MM.1S (cell line): ENCODE data around the gene FOXJ3.

ENCODE experiments used
- DNase-seq: peaks from one replicate; pipeline ENCODE4 v3.0.0-alpha.2; 2015
- H2AFZ ChIP-seq: fragments of 300-600 bp; sonication (generic); 2 replicates; pipeline ENCODE4 v1.6.0; 2016; ENCODE audit warnings: antibody characterized with exemption, low read length
- H3F3A ChIP-seq: fragments of 300-600 bp; sonication (generic); 2 replicates; pipeline ENCODE4 v1.6.1; 2016; ENCODE audit warnings: mild to moderate bottlenecking, antibody characterized with exemption, low read length, moderate library complexity, mixed read lengths; ENCODE audit not compliant: insufficient read depth
- H3K27ac ChIP-seq: fragments of 300-600 bp; sonication (generic); 2 replicates; pipeline ENCODE4 v1.5.1; 2016; ENCODE audit warnings: mild to moderate bottlenecking, low read length
- H3K27me3 ChIP-seq: fragments of 300-600 bp; sonication (generic); replicated peaks from 2 replicates; pipeline ENCODE4 v1.6.0; 2016; ENCODE audit warnings: low read length; ENCODE audit not compliant: insufficient read depth
- H3K36me3 ChIP-seq: fragments of 300-600 bp; sonication (generic); replicated peaks from 2 replicates; pipeline ENCODE4 v1.6.1; 2016; ENCODE audit warnings: mild to moderate bottlenecking, low read length, mixed read lengths; ENCODE audit not compliant: insufficient read depth
- H3K4me1 ChIP-seq: fragments of 300-600 bp; sonication (generic); 2 replicates; pipeline ENCODE4 v1.6.1; 2016; ENCODE audit warnings: low read length, mixed read lengths
- H3K4me2 ChIP-seq: fragments of 300-600 bp; sonication (generic); 2 replicates; pipeline ENCODE4 v1.6.0; 2016; ENCODE audit warnings: low read depth, low read length
- H3K4me3 ChIP-seq: fragments of 300-600 bp; sonication (generic); 2 replicates; pipeline ENCODE4 v1.5.1; 2016; ENCODE audit warnings: low read length, mixed read lengths
- H3K79me2 ChIP-seq: fragments of 300-600 bp; sonication (generic); 2 replicates; pipeline ENCODE4 v1.6.1; 2016; ENCODE audit warnings: mixed run types, low read length, mixed read lengths
- H3K9ac ChIP-seq: fragments of 300-600 bp; sonication (generic); 2 replicates; pipeline ENCODE4 v1.6.1; 2016; ENCODE audit warnings: low read length, mixed read lengths
- H3K9me2 ChIP-seq: fragments of 300-600 bp; sonication (generic); replicated peaks from 2 replicates; pipeline ENCODE4 v1.6.1; 2016; ENCODE audit warnings: mild to moderate bottlenecking, low read length, mixed read lengths; ENCODE audit not compliant: insufficient read depth
- H3K9me3 ChIP-seq: fragments of 300-600 bp; sonication (generic); replicated peaks from 2 replicates; pipeline ENCODE4 v1.6.1; 2016; ENCODE audit warnings: mild to moderate bottlenecking, low read length, mixed read lengths; ENCODE audit not compliant: insufficient read depth
- H4K20me1 ChIP-seq: fragments of 300-600 bp; sonication (generic); 2 replicates; pipeline ENCODE4 v1.6.1; 2016; ENCODE audit warnings: mild to moderate bottlenecking, low read length, moderate library complexity, mixed read lengths; ENCODE audit not compliant: insufficient read depth
- CTCF ChIP-seq: fragments of 300-600 bp; sonication (generic); IDR thresholded peaks from 2 replicates; pipeline ENCODE4 v1.5.1; 2016; ENCODE audit warnings: antibody characterized with exemption, low read length, mixed read lengths
- EZH2 ChIP-seq: fragments of 300-600 bp; sonication (generic); optimal IDR thresholded peaks from 2 replicates; pipeline ENCODE3; 2017; ENCODE audit warnings: low read depth, mild to moderate bottlenecking, antibody characterized with exemption, low read length, mixed read lengths
- EZH2phosphoT487 ChIP-seq: fragments of 300-600 bp; sonication (generic); IDR thresholded peaks from 2 replicates; pipeline ENCODE4 v1.6.1; 2018; ENCODE audit warnings: antibody characterized with exemption, low read length

FOXJ3 gene

GRCh38 chr1:42171679-42172266 is 163.3 kb downstream of the FOXJ3 start:
- Histone ChIP-seq H3K4me1 (no peaks in the 10 kb centered on the region), H3K27ac (no peak overlapping the region), H2AFZ (no peak overlapping the region), H3K9me3 (no peaks in the 10 kb centered on the region), H3K27me3 (no peaks in the 10 kb centered on the region), H4K20me1 (no peaks in the 10 kb centered on the region), H3K4me2 (no peak overlapping the region), H3K9me2 (no peaks in the 10 kb centered on the region), H3F3A (no peaks in the 10 kb centered on the region), H3K9ac (no peak overlapping the region), H3K79me2 (no peaks in the 10 kb centered on the region), H3K4me3 (no peak overlapping the region), H3K36me3 (no peaks in the 10 kb centered on the region)
- TF ChIP-seq CTCF: no peak
- DNase-seq: no peak

- no peak overlapping the region for H3K4me3 ChIP-seq
- no peaks in the 10 kb centered on the region for H3K79me2 ChIP-seq
- no peak overlapping the region for H3K9ac ChIP-seq
- DNase-seq: no peak
- H3K36me3 ChIP-seq: no peaks in the 10 kb centered on the region
- no peaks in the 10 kb centered on the region for H3K4me1 ChIP-seq
- H4K20me1 ChIP-seq: no peaks in the 10 kb centered on the region
- H2AFZ ChIP-seq: no peak overlapping the region
- H3K27ac ChIP-seq: no peak overlapping the region
- H3K4me2 ChIP-seq: no peak overlapping the region
- H3K9me3 ChIP-seq: no peaks in the 10 kb centered on the region
- TF ChIP-seq EZH2: no peak
- no peak for TF ChIP-seq EZH2phosphoT487
- TF ChIP-seq CTCF: no peak
- H3K27me3 ChIP-seq: no peaks in the 10 kb centered on the region
- H3K9me2 ChIP-seq: no peaks in the 10 kb centered on the region
- H3F3A ChIP-seq: no peaks in the 10 kb centered on the region
Observed at GRCh38 chr1:42170779-42171621, 164.0 kb downstream of the FOXJ3 start.

GRCh38 chr1:42168763-42169162 is 166.3 kb downstream of the FOXJ3 start:
- Histone ChIP-seq H3K27ac (no peak overlapping the region), H3K4me1 (no peaks in the 10 kb centered on the region), H3K36me3 (no peaks in the 10 kb centered on the region), H3K79me2 (no peaks in the 10 kb centered on the region), H3K27me3 (no peaks in the 10 kb centered on the region), H4K20me1 (no peaks in the 10 kb centered on the region), H3K9me2 (no peaks in the 10 kb centered on the region), H3K4me3 (no peak overlapping the region), H3K9me3 (no peaks in the 10 kb centered on the region), H3K4me2 (no peak overlapping the region), H3F3A (no peaks in the 10 kb centered on the region), H3K9ac (no peak overlapping the region), H2AFZ (no peak overlapping the region)
- TF ChIP-seq EZH2 (no peak), CTCF (no peak), EZH2phosphoT487 (no peak)
- no peak for DNase-seq
